Endodermal cell (in vitro differentiated cells): Measurements from ENCODE around the gene SLC28A2. TPM values are rescaled to one million over a fixed set of nuclear protein-coding genes. Genes with fewer than 3 reads are reported as not detected.

ENCODE experiments used
- DNase-seq: peaks from one replicate; pipeline ENCODE4 v3.0.0-alpha.2; 2017
- H3K27ac ChIP-seq: 2 replicates; pipeline ENCODE4 v1.5.1; 2013; ENCODE audit warnings: mild to moderate bottlenecking, low read depth, low read length, moderate library complexity
- H3K27me3 ChIP-seq: 2 replicates; pipeline ENCODE4 v1.6.1; 2013; ENCODE audit warnings: mild to moderate bottlenecking, low read length, moderate library complexity; ENCODE audit not compliant: insufficient read depth, control insufficient read depth, poor library complexity, severe bottlenecking
- H3K36me3 ChIP-seq: 2 replicates; pipeline ENCODE4 v1.7.0; 2013; ENCODE audit warnings: mild to moderate bottlenecking, low read length, moderate library complexity; ENCODE audit not compliant: control insufficient read depth, insufficient read depth
- H3K4me1 ChIP-seq: one replicate; pipeline ENCODE4 v1.7.0; 2013; ENCODE audit warnings: low read length; ENCODE audit not compliant: control insufficient read depth, insufficient read depth
- H3K4me3 ChIP-seq: 2 replicates; pipeline ENCODE4 v1.5.1; 2013; ENCODE audit warnings: mild to moderate bottlenecking, low read length, moderate library complexity
- H3K9ac ChIP-seq: 2 replicates; pipeline ENCODE4 v1.6.1; 2013; ENCODE audit warnings: mild to moderate bottlenecking, low read length, moderate library complexity; ENCODE audit not compliant: poor library complexity, severe bottlenecking; ENCODE audit errors: extremely low read depth
- H3K9me3 ChIP-seq: 2 replicates; pipeline ENCODE4 v1.6.1; 2013; ENCODE audit warnings: mild to moderate bottlenecking, low read length, moderate library complexity; ENCODE audit not compliant: control insufficient read depth
- H3K27ac Mint-ChIP-seq: 2 replicates; pipeline ENCODE4 v1.8.0; 2020; ENCODE audit warnings: mixed read lengths
- H3K27me3 Mint-ChIP-seq: 2 replicates; pipeline ENCODE4 v1.8.0; 2021; ENCODE audit warnings: mild to moderate bottlenecking, mixed read lengths; ENCODE audit not compliant: insufficient read depth
- H3K36me3 Mint-ChIP-seq: 2 replicates; pipeline ENCODE4 v1.8.0; 2020; ENCODE audit warnings: low read depth, mixed read lengths
- H3K4me1 Mint-ChIP-seq: 2 replicates; pipeline ENCODE4 v1.8.0; 2020; ENCODE audit warnings: mixed read lengths
- H3K4me3 Mint-ChIP-seq: 2 replicates; pipeline ENCODE4 v1.8.0; 2020; ENCODE audit warnings: mild to moderate bottlenecking, moderate library complexity, mixed read lengths
- H3K9me3 Mint-ChIP-seq: 2 replicates; pipeline ENCODE4 v1.8.0; 2020; ENCODE audit warnings: mild to moderate bottlenecking, mixed read lengths
- WGBS, 2 experiments: methylation state at CpG; one replicate each; pipeline versions ENCODE4 v1.1.5 to v1.1.7; 2013; ENCODE audit warnings: missing lambda C conversion rate in 2 of 2, mixed read lengths in 1 of 2; ENCODE audit not compliant: insufficient coverage in 1 of 2, insufficient read length in 1 of 2; 5-methylcytosine and 5-hydroxymethylcytosine counted together
- total RNA-seq, 2 donors: library from RNA; stranded (reverse); fragmentation: NEBNext Ultra II Directional in 1 of 2; extraction: Animal tissue kit (Norgen Biotek cat#: 25700) in 1 of 2; gene quantifications; 2 replicates in 1 of 2; 3 replicates in 1 of 2; pipeline ENCODE4 v1.2.1, GENCODE V29; 2021
- TF ChIP-seq, protein P1 (sequence below): fragments of 200-600 bp; sonication (generic); conservative IDR thresholded peaks from 2 replicates; pipeline ENCODE4 v1.5.0; 2021; ENCODE audit warnings: antibody characterized with exemption, mild to moderate bottlenecking

Gene SLC28A2
- total RNA-seq, 2 donors from 2014 or later: 3.8 to 4.4 TPM

- DNase-seq: no peak
- Mint-ChIP-seq H3K27me3 (peaks cover 17% of the 10 kb centered on the region), H3K4me1 (no peaks in the 10 kb centered on the region), H3K27ac (no peak overlapping the region), H3K36me3 (no peaks in the 10 kb centered on the region), H3K9me3 (no peaks in the 10 kb centered on the region), H3K4me3 (no peak overlapping the region)
- H3K27ac ChIP-seq: no peak overlapping the region
- no peaks in the 10 kb centered on the region for H3K9me3 ChIP-seq
- H3K27me3 ChIP-seq: no peaks in the 10 kb centered on the region
- TF ChIP-seq, protein P1, sequence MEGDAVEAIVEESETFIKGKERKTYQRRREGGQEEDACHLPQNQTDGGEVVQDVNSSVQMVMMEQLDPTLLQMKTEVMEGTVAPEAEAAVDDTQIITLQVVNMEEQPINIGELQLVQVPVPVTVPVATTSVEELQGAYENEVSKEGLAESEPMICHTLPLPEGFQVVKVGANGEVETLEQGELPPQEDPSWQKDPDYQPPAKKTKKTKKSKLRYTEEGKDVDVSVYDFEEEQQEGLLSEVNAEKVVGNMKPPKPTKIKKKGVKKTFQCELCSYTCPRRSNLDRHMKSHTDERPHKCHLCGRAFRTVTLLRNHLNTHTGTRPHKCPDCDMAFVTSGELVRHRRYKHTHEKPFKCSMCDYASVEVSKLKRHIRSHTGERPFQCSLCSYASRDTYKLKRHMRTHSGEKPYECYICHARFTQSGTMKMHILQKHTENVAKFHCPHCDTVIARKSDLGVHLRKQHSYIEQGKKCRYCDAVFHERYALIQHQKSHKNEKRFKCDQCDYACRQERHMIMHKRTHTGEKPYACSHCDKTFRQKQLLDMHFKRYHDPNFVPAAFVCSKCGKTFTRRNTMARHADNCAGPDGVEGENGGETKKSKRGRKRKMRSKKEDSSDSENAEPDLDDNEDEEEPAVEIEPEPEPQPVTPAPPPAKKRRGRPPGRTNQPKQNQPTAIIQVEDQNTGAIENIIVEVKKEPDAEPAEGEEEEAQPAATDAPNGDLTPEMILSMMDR: no peak
- no peaks in the 10 kb centered on the region for H3K4me1 ChIP-seq
- no peak overlapping the region for H3K9ac ChIP-seq
- no peak overlapping the region for H3K4me3 ChIP-seq
- H3K36me3 ChIP-seq: no peaks in the 10 kb centered on the region
- 91 to 100% methylated on average over 1 of the region's 2 CpGs for WGBS, 2 experiments
These were observed 7.8 kb downstream of the SLC28A2 start for GRCh38 chr15:45259796-45260195.

DNA sequence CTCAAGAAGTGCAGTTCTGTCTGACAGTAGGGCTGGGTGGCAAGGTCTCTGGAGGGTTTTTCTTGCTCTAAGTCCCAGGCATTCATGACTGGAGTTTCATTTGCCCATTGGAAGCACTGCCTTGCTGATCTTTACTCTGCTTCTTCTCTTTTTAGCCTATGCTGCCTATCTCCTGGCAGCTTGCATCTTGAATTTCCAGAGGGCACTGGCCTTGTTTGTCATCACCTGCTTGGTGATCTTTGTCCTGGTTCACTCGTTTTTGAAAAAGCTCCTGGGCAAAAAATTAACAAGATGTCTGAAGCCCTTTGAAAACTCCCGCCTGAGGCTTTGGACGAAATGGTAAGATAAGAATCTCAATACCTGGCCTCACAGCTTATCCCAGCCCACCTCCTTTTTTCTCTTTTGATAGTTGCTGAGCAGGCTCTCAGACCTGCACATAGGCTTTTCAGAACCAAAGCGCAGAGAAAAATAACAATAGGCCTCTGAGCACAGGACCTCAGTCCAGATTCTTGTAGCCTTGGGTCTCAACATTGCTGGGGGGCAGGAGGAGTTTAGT, 10.9 kb downstream of the SLC28A2 start:
- no peaks in the 10 kb centered on the region for H3K9me3 Mint-ChIP-seq

GRCh38 chr15:45263854-45264253, 11.8 kb downstream of the SLC28A2 start:
- Histone ChIP-seq H3K9ac (no peak overlapping the region), H3K9me3 (no peaks in the 10 kb centered on the region), H3K36me3 (no peaks in the 10 kb centered on the region), H3K4me3 (no peak overlapping the region), H3K27ac (no peak overlapping the region), H3K4me1 (no peaks in the 10 kb centered on the region), H3K27me3 (no peaks in the 10 kb centered on the region)
- Mint-ChIP-seq H3K27ac (no peak overlapping the region), H3K36me3 (no peaks in the 10 kb centered on the region), H3K9me3 (no peaks in the 10 kb centered on the region), H3K27me3 (peaks cover 24% of the 10 kb centered on the region), H3K4me3 (no peak overlapping the region), H3K4me1 (no peaks in the 10 kb centered on the region)
- TF ChIP-seq, protein P1: no peak
- no peak for DNase-seq
- 90 to 100% methylated on average over 2 of the region's 2 CpGs for WGBS, 2 experiments

More for the DNA sequence above, 10.9 kb downstream of the SLC28A2 start:
- Histone ChIP-seq H3K4me1 (no peaks in the 10 kb centered on the region), H3K9ac (no peak overlapping the region), H3K36me3 (no peaks in the 10 kb centered on the region), H3K27me3 (no peaks in the 10 kb centered on the region), H3K9me3 (no peaks in the 10 kb centered on the region), H3K27ac (no peak overlapping the region), H3K4me3 (no peak overlapping the region)
- DNase-seq: no peak
- Mint-ChIP-seq H3K4me3 (no peak overlapping the region), H3K4me1 (no peaks in the 10 kb centered on the region), H3K27ac (no peak overlapping the region), H3K36me3 (no peaks in the 10 kb centered on the region), H3K27me3 (peaks cover 24% of the 10 kb centered on the region)
- TF ChIP-seq, protein P1: no peak
- WGBS, 2 experiments: 85 to 91% methylated on average over 3 to 4 of the region's 4 CpGs
